Ramos (cell line): ENCODE data around the gene KLLN.
"Not testable (repeated sequence)": the region's sequence is repeated elsewhere in the genome, so short reads cannot be mapped to it uniquely, and the experiment has no call there.

Experiments
- in situ Hi-C: fragments of 300-500 bp; cut with MboI; formaldehyde crosslinking; loops from one replicate; pipeline ENCODE4 v1.14.3; 2022; ENCODE audit warnings: low sequenced_read_pairs; ENCODE audit not compliant: unreplicated experiment

Gene KLLN

GRCh38 chr10:87863053-87863943 lies at the start of gene KLLN, which contains the start of gene PTEN:
Gene KLLN, minus strand, starts transcription at chr10:87863533. Its CDS starts 1,046 bp downstream, at chr10:87862487.
Gene PTEN, plus strand, starts transcription at chr10:87863625. Its CDS starts 845 bp downstream, at chr10:87864470.
- in situ Hi-C loops, result loop anchor here (5.0 kb wide), 2 partner anchors 249 to 524 kb away; no protein-coding TSS in a partner anchor

GRCh38 chr10:87903396-87903795 lies 40.1 kb upstream of the KLLN start:
- in situ Hi-C loops, result not testable (repeated sequence)

- in situ Hi-C loops, result loop anchor here (25.0 kb wide), 1 partner anchor 989 kb away; the partner anchor contains the start of gene STAMBPL1
Observed at GRCh38 chr10:87897957-87898356, 34.6 kb upstream of the KLLN start.

- in situ Hi-C loops, result loop anchor here (25.0 kb wide), 1 partner anchor 991 kb away; the partner anchor contains the start of gene STAMBPL1
Observed at GRCh38 chr10:87896216-87896615, 32.9 kb upstream of the KLLN start.

- in situ Hi-C loops, result loop anchor here (25.0 kb wide), 1 partner anchor 992 kb away; the partner anchor contains the start of gene STAMBPL1
Observed at GRCh38 chr10:87895430-87895829, 32.1 kb upstream of the KLLN start.

GRCh38 chr10:87887548-87888289 lies 24.4 kb upstream of the KLLN start:
- in situ Hi-C loops, result loop anchor here (25.0 kb wide), 1 partner anchor 1000 kb away; the partner anchor contains the start of gene STAMBPL1

- in situ Hi-C loops, result loop anchor here (25.0 kb wide), 1 partner anchor 1000 kb away; the partner anchor contains the start of gene STAMBPL1
Observed at GRCh38 chr10:87887146-87887545, 23.8 kb upstream of the KLLN start.

- in situ Hi-C loops, result loop anchor here (25.0 kb wide), 1 partner anchor 1001 kb away; the partner anchor contains the start of gene STAMBPL1
Observed at GRCh38 chr10:87886635-87887034, 23.3 kb upstream of the KLLN start.

GRCh38 chr10:87882555-87883294 lies 19.4 kb upstream of the KLLN start:
- in situ Hi-C loops, result loop anchor here (25.0 kb wide), 1 partner anchor 1005 kb away; the partner anchor contains the start of gene STAMBPL1

GRCh38 chr10:87881373-87882059 lies 18.2 kb upstream of the KLLN start:
- in situ Hi-C loops, result loop anchor here (25.0 kb wide), 1 partner anchor 1006 kb away; the partner anchor contains the start of gene STAMBPL1

GRCh38 chr10:87880336-87880735 lies 17.0 kb upstream of the KLLN start:
- in situ Hi-C loops, result loop anchor here (25.0 kb wide), 1 partner anchor 1007 kb away; the partner anchor contains the start of gene STAMBPL1

- in situ Hi-C loops, result loop anchor here (25.0 kb wide), 1 partner anchor 1008 kb away; the partner anchor contains the start of gene STAMBPL1
Observed at GRCh38 chr10:87878664-87879459, 15.5 kb upstream of the KLLN start.

GRCh38 chr10:87875929-87876571 lies 12.7 kb upstream of the KLLN start:
- in situ Hi-C loops, result loop anchor here (25.0 kb wide), 1 partner anchor 1011 kb away; the partner anchor contains the start of gene STAMBPL1

- in situ Hi-C loops, result no loop called here
Observed at GRCh38 chr10:87873656-87874055, 10.3 kb upstream of the KLLN start.

- in situ Hi-C loops, result no loop called here
Observed at GRCh38 chr10:87872828-87873227, 9.5 kb upstream of the KLLN start.

GRCh38 chr10:87869773-87870551 lies 6.6 kb upstream of the KLLN start:
- in situ Hi-C loops, result no loop called here

- in situ Hi-C loops, result not testable (repeated sequence)
Observed at GRCh38 chr10:87869139-87869538, 5.8 kb upstream of the KLLN start.
